Stimulated activated CD4-positive, alpha-beta T cell treated with anti-CD3 and anti-CD28 coated beads, Interleukin-15, amount 100 ng/mL, for 48 hours (primary cell): Measurements from ENCODE around the gene POU2AF2.
"Not testable (repeated sequence)": the region's sequence is repeated elsewhere in the genome, so short reads cannot be mapped to it uniquely, and the experiment has no call there.

Source experiments
- DNase-seq, 2 donors: peaks; one replicate each; pipeline ENCODE4 v3.0.0-alpha.2; 2020; ENCODE audit warnings: low read depth in 2 of 2

Gene POU2AF2, protein sequence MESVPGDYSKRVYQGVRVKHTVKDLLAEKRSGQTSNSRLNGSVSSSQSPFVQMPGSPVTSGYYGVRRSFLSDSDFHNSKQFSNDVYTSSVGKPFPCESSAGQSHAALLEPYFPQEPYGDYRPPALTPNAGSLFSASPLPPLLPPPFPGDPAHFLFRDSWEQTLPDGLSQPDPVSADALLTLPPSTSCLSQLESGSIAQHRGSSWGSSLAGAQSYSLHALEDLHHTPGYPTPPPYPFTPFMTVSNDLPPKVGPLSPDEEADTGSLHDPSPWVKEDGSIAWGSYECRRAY

GRCh38 chr11:111245425-111245824 is at the start of gene POU2AF2:
TSS of gene POU2AF2 (plus strand) at chr11:111245725. CDS start at chr11:111245854, 129 bp downstream.
- DNase-seq = no peak

GRCh38 chr11:111200010-111200534 is 45.5 kb upstream of the POU2AF2 start:
- no peak for DNase-seq

DNA sequence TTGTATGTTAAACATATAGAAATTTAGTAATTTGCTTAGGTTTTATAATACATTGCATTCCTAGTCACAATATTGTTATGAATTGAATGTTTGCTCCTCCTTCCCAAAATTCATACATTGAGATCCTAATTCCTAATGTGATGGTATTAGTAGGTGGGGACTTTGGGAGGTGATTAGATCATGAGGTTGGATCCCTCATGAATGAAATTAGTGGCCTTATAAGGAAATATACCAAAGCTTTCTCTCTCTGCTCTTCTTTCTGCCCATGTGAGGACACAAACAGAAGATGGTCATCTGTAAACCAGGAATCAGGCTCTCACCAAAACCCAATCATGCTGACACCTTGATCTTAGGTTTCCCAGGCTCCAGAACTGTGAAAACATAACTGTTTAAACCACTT is 41.3 kb upstream of the POU2AF2 start:
- no peak for DNase-seq

GRCh38 chr11:111205632-111206385 is 39.7 kb upstream of the POU2AF2 start:
- no peak for DNase-seq

GRCh38 chr11:111206472-111206871 is 39.1 kb upstream of the POU2AF2 start:
- DNase-seq = no peak

- no peak for DNase-seq
These were observed 38.3 kb upstream of the POU2AF2 start for GRCh38 chr11:111207213-111207612.

DNA sequence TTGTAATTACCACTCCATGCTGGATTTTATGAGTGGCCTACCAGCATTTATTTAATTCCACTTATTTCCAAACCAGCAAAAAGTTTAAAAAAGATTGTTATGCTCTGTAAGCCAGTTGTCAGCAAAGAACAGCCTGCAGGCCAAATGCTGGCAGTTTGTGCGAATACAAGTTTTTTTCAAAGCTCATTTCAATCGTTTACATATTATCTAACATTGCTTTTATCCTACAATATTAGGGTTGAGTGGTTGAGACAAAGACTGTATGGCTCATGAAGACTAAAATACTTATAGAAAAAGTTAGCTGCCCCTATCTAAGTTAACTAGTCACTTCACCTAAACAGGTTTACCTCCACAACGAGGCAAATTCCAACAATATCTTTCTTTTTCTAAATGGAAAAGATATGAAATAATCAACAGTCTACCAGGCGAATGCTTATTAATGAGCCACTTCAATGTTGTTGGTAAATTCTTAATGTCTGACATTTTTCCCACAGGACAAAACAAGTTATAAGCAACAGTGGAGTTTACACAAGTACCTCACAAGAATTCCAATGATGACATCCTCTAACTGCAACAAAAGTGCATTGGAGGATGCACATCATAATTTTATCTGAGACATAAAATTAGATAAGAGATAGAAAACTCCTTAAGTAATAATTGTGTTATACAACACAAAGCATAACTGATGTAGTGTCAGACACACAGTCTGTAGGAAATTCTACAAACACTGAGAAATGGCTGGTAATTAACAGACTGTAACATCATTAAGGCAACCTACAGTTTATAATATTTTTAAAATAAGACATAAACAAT is 35.8 kb upstream of the POU2AF2 start:
- DNase-seq = no peak

- no peak for DNase-seq
These were observed 32.3 kb upstream of the POU2AF2 start for GRCh38 chr11:111213256-111213655.

DNA sequence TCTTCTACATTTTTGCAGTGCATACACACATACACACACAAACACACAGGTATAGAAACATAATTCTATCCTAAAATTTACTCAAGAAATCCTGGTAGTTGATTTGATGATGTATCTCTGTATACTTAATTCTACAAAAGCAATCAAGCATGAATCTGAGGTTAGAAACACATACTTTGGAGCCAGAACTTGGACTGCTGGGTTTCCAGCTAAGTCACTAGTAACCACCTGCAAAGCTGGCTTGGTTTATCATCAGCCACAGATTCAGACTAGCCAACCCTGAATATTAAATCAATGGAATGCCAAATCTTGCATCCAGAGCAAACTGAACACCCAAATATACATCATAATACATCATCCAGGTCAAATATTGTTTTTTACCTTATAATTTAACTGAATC is 24.8 kb upstream of the POU2AF2 start:
- no peak for DNase-seq

GRCh38 chr11:111221208-111221607 is 24.3 kb upstream of the POU2AF2 start:
- no peak for DNase-seq

GRCh38 chr11:111221936-111222335 is 23.6 kb upstream of the POU2AF2 start:
- not testable (repeated sequence) for DNase-seq

- DNase-seq = not testable (repeated sequence)
These were observed 22.6 kb upstream of the POU2AF2 start for GRCh38 chr11:111222821-111223455.

- no peak for DNase-seq
These were observed 19.6 kb upstream of the POU2AF2 start for GRCh38 chr11:111225881-111226280.

GRCh38 chr11:111229604-111230003 is 15.9 kb upstream of the POU2AF2 start:
- DNase-seq = peak in 1 of 2 donors; percentile 10

- no peak for DNase-seq
These were observed 15.4 kb upstream of the POU2AF2 start for GRCh38 chr11:111230122-111230465.

GRCh38 chr11:111231836-111232235 is 13.7 kb upstream of the POU2AF2 start:
- no peak for DNase-seq

GRCh38 chr11:111236383-111236782 is 9.1 kb upstream of the POU2AF2 start:
- DNase-seq = no peak

DNA sequence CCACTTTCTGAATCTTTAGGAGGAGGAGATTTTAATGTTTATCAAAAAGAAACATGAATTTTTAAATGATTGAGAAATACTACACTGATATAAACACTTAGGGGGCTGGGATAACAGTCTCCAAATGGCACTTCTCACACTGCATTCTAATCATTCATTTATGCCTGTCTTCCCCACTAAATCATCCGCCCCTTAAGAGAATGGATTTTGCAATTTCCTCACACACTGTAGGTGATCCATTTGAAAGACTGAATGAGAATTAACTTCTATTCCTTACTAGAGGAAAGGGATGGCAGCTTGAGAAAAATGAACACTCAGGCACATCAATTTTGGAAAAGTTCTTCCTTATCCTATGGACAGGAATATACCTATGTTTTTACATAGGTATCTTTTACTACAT is 7.6 kb upstream of the POU2AF2 start:
- no peak for DNase-seq

GRCh38 chr11:111246956-111247355 is 1.4 kb downstream of the POU2AF2 start:
- DNase-seq = no peak

DNA sequence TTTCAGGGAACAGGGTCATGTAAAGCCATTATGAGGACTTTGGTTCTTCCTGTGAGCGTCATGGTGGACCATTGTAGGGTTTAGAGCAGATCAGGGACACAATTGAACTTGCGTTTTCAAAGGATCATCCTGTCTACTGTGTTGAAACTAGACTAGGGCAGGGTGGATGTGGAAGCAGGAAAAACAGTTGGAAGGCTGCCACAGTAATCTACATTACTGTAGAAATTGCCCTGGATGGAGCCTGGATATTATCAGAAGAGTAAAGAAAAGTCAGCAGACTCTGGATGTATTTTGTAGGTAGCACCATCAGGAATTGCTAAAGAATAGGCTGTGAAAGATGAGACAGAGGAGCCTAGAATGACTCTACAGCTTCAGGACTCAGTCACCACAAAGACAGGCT is 5.4 kb downstream of the POU2AF2 start:
- no peak for DNase-seq

- DNase-seq = no peak
These were observed 7.6 kb downstream of the POU2AF2 start for GRCh38 chr11:111253131-111253530.

- DNase-seq = no peak
These were observed 8.1 kb downstream of the POU2AF2 start for GRCh38 chr11:111253630-111254029.
